ENCODE results near the gene CRY1. TPM values are rescaled to one million over a fixed set of nuclear protein-coding genes. Genes with fewer than 3 reads are reported as not detected.

The CRY1 gene
- total RNA-seq, 2 experiments from 2014 or later: 29.3 to 30.3 TPM

- Mint-ChIP-seq H3K27me3 (no peaks in the 10 kb centered on the region), H3K4me3 (peak overlapping the region; percentile 100), H3K27ac (peak overlapping the region; percentile 97), H3K4me1 (peaks cover 19% of the 10 kb centered on the region), H3K9me3 (no peaks in the 10 kb centered on the region), H3K36me3 (peaks cover 10% of the 10 kb centered on the region)
- DNase-seq: peak; percentile 71
These were observed 137.2 kb downstream of the CRY1 start for GRCh38 chr12:106956048-106956578.

DNA sequence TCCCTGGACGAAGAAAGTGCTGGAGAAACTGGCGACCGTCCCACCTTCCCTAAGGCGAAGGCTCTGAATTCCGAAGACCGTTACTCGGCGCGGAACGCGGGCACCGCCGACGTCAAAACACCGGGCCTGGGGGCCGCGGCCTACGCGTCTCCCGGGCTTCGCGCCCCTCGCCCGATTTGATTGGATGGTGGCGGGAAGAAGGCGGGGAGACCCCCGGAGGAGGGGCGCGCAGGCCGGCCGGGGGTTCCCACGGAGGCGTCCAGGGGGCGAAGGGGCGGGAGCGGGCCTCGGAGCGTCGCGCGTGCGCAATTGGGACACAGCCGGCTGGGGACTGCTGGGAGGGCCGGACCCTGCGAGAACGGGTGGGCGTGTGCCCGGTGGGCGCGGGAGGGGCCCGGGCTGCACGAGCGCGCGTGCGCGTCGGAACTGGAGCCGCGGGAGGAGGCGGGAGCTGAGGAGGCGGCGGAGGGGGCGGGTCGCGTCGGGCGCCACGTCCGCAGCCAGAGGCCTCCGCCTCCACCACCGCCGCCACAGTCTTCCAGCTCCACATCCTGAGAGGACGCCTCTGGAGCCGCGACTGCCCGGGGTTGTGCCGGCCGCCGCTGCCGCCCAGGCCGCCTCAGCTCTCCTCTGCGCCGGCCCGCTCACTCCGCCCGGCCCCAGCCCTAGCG is 137.8 kb downstream of the CRY1 start, which contains the start of gene TMEM263:
TSS of gene TMEM263 (plus strand) at position 531 of the 671 bp plus-strand sequence. CDS start 11,210 bp downstream, outside the sequence.
- H3K27me3 Mint-ChIP-seq: no peaks in the 10 kb centered on the region
- H3K36me3 Mint-ChIP-seq: peaks cover 10% of the 10 kb centered on the region
- H3K4me3 Mint-ChIP-seq: peak within 1 kb of the TSS; percentile 100
- peaks cover 18% of the 10 kb centered on the region for H3K4me1 Mint-ChIP-seq
- peak; percentile 97 for DNase-seq
- H3K27ac Mint-ChIP-seq: peak within 1 kb of the TSS; percentile 97
- no peaks in the 10 kb centered on the region for H3K9me3 Mint-ChIP-seq

DNA sequence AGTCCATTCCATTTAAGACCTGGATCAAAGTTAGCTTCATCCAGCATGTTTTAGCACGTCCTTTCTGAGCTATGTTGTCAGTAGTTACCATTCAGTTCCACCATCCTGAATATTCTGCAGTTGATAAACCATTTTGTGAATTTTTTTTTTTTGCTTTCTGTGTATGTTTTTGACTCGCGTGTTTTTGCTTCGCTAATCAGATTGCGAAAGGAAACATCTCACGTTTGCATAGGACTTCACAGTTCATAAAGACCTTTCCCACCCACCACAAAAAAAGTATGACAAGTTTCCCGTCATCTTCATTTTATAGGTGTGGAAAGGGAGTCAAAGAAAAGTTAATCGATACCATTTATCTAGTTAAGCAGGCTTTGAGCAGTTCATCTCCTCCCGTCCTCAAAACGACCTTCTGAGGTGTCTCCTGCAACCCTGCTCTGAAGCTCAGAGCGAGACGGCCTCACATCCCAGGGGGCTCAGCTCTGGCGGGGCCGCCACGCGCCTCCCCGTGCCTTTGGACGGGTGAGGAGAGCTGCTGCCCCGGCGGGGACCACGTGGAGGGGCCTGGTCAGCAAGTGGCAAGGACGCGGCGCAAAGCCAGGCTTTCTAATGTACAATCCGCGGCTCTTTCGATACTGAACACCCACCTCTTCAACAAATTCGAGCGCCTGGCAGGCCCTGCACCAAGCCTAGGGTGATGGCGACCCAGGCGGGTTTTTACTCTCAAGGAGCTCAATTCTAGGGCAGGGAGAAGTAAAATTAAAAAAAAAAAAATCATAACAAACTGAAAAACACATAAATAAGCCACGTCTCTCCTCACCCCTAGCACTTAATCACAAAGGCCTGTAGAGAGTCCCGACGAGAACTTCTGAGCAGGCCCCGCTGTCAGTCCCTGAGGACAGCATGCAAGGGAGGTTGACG is 138.6 kb downstream of the CRY1 start:
- H3K27ac Mint-ChIP-seq: peak overlapping the region; percentile 87
- H3K36me3 Mint-ChIP-seq: peaks cover 10% of the 10 kb centered on the region
- H3K4me1 Mint-ChIP-seq: peaks cover 17% of the 10 kb centered on the region
- no peaks in the 10 kb centered on the region for H3K27me3 Mint-ChIP-seq
- peak overlapping the region; percentile 83 for H3K4me3 Mint-ChIP-seq
- peak; percentile 17 for DNase-seq
- peaks cover 3% of the 10 kb centered on the region for H3K9me3 Mint-ChIP-seq

DNA sequence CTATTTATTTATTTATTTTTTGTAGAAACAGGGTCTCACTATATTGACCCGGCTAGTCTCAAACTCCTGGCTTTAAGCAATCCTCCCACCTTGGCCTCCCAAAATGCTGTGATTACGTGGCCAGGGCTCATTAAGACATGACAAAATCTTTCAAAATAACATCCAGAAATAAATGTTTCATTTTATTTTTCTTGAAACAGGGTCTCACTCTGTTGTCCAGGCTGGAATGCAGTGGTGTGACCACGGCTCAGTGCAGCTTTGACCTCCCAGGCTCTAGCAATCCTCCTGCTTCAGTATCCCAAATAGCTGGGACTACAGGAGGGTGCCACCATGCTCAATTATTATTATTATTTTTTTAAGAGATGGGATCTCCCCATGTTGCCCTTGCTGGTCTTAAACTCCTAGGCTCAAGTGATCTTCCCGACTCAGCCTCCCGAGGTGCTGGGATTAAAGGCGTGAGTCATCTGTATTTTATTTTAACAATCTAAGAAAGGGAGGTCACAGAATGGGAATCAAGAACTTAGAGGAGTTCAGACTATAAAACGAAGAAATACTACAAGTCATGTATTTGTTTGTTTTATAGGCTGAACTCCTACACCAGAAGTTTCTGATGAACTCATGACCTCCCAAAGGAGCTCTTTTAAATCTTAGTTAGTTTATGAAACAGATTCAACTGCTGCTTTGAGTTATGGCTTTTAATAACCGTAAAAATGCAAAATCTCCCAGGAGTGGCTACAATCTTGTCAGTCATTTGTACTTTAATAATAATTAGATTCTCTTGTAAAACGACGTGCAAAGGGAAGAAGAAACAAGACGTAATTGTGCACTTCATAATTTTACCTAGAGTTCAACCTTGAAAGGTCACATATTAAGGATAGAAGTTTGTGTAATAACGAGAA is 139.7 kb downstream of the CRY1 start:
- Mint-ChIP-seq H3K36me3 (peaks cover 12% of the 10 kb centered on the region), H3K27me3 (no peaks in the 10 kb centered on the region), H3K27ac (no peak overlapping the region), H3K4me1 (peaks cover 15% of the 10 kb centered on the region), H3K4me3 (peak overlapping the region; percentile 46), H3K9me3 (peaks cover 8% of the 10 kb centered on the region)
- no peak for DNase-seq

DNA sequence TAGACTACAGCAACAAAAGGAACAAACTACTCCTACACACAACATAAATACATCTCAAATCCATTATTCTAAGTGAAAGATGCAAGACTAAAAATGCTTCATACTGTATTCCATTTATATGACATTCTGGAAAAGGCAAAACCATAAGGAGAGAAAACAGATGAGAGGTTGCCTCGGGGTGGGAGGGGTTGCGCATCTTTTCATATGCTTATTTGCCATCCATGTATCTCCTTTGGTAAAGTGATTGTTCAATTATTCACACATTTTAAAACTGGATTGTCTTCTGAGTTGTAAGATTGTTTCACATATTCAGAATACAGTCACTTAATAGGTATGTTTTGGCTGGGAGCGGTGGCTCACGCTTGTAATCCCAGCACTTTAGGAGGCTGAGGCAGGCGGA is 142.8 kb downstream of the CRY1 start:
- Mint-ChIP-seq H3K4me3 (no peak overlapping the region), H3K4me1 (peaks cover 5% of the 10 kb centered on the region)
- no peak for DNase-seq

DNA sequence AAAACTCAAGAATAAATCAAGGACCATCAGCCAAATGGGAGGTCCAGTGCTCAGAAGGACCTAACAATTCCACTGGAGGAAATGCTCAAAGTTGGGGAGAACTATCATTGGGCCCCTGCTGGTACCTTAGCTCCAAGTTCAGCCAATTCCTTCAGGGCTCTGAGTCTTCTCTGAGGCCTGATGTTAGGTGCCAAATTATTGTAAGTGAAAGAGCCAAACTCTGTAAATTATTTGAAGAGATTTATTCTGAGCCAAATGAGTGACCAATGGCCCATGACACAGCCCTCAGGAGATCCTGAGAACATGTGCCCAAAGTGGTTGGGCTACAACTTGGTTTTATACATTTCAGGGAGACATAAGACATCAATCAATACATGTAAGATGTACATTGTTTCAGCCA is 145.9 kb downstream of the CRY1 start:
- Mint-ChIP-seq H3K4me3 (no peak overlapping the region), H3K4me1 (no peaks in the 10 kb centered on the region), H3K36me3 (peaks cover 5% of the 10 kb centered on the region), H3K9me3 (peaks cover 10% of the 10 kb centered on the region), H3K27ac (no peak overlapping the region), H3K27me3 (no peaks in the 10 kb centered on the region)
- no peak for DNase-seq

More for the DNA sequence above, 142.8 kb downstream of the CRY1 start:
- Mint-ChIP-seq H3K27me3 (no peaks in the 10 kb centered on the region), H3K9me3 (peaks cover 8% of the 10 kb centered on the region), H3K36me3 (peaks cover 8% of the 10 kb centered on the region), H3K27ac (no peak overlapping the region)

GRCh38 chr12:106945261-106945851 is 148.0 kb downstream of the CRY1 start:
- no peak overlapping the region for H3K27ac Mint-ChIP-seq
- no peaks in the 10 kb centered on the region for H3K4me1 Mint-ChIP-seq
- no peak for DNase-seq
- H3K27me3 Mint-ChIP-seq: no peaks in the 10 kb centered on the region
- peaks cover 5% of the 10 kb centered on the region for H3K36me3 Mint-ChIP-seq
- H3K9me3 Mint-ChIP-seq: peaks cover 10% of the 10 kb centered on the region
- H3K4me3 Mint-ChIP-seq: no peak overlapping the region

DNA sequence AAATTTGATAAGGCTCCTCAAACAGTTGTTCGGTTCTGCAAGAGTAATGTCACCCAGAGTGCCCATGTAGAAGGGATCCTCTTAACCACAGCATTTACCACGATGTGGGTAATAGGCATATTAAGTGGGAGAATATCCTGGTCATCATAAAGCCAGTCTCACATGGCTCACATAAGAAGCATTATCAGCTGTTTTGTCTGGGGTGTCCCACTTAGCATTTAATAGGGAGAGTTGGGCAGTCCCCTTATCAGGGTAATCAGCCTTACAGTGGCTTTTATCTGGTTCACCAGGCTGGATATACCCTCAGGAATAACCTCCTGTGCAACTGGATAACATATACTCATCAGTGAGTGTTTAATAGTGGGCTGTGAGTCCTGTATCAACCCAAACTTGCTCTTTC is 150.6 kb downstream of the CRY1 start:
- Mint-ChIP-seq H3K36me3 (peaks cover 3% of the 10 kb centered on the region), H3K27ac (no peak overlapping the region), H3K9me3 (peaks cover 3% of the 10 kb centered on the region), H3K27me3 (no peaks in the 10 kb centered on the region), H3K4me3 (no peak overlapping the region), H3K4me1 (no peaks in the 10 kb centered on the region)
- DNase-seq: no peak

DNA sequence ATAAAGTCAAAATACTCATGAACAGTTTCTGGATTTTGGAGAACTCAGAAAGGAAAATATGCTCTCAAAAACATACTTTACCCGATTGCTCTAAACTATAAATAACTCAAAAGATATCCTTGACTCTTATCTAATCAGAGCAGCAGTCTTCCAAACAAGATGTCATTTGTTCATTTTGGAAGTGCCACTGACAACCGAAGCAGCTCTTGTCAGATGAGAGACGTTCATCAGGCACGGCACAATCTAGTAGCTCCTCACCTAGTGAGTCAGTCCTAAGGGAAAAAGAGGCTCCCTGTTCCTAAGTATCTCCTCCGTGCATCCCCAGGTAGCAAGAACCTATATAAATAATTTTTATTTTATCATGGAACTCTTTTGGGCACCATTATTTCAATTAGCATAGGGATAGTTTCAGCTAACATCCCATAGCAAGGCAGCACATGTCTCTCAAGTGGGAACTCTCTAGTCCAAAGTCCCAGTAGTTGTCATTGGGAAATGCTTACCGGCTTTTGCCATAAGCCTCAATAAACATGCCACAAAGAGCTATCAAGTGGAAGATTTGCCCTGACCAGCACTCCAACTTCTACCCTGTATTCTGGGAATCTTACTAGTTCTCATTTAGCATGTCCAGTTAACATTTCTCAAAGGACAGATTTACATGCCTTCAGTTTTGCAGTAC is 151.7 kb downstream of the CRY1 start:
- no peak overlapping the region for H3K27ac Mint-ChIP-seq
- no peak for DNase-seq
- peaks cover 3% of the 10 kb centered on the region for H3K9me3 Mint-ChIP-seq
- peaks cover 3% of the 10 kb centered on the region for H3K36me3 Mint-ChIP-seq
- H3K27me3 Mint-ChIP-seq: peaks cover 3% of the 10 kb centered on the region
- no peaks in the 10 kb centered on the region for H3K4me1 Mint-ChIP-seq
- no peak overlapping the region for H3K4me3 Mint-ChIP-seq

Other genes starting within 250 kb of the CRY1 start
- gene TMEM263, start 137.6 kb downstream of the CRY1 start, total RNA-seq: 10 to 100 TPM; 33.2 to 37.7 TPM
- gene MTERF2, start 106.4 kb downstream of the CRY1 start, total RNA-seq: 1 to 10 TPM; 4.1 to 6.6 TPM